HG02970 (cell line): ENCODE measurements around the gene GCNT1.
"Not testable (repeated sequence)": the region's sequence is repeated elsewhere in the genome, so short reads cannot be mapped to it uniquely, and the experiment has no call there.

Experiments
- ATAC-seq: cut with Tn5 transposase; IDR thresholded peaks from one replicate; pipeline ENCODE4 v1.9.1; 2021; ENCODE audit warnings: mild to moderate bottlenecking, moderate library complexity, moderate number of reproducible peaks; ENCODE audit not compliant: unreplicated experiment, low FRiP score

GCNT1 gene

GRCh38 chr9:76479337-76479736 lies 20.4 kb downstream of the GCNT1 start:
- not testable (repeated sequence) for ATAC-seq

GRCh38 chr9:76486151-76486550 lies 27.2 kb downstream of the GCNT1 start:
- ATAC-seq = no peak

GRCh38 chr9:76490249-76490990 lies 31.4 kb downstream of the GCNT1 start:
- ATAC-seq = no peak

GRCh38 chr9:76491056-76491455 lies 32.1 kb downstream of the GCNT1 start:
- ATAC-seq = not testable (repeated sequence)

- ATAC-seq = not testable (repeated sequence)
Measured at GRCh38 chr9:76493496-76493895, 34.5 kb downstream of the GCNT1 start.

- no peak for ATAC-seq
Measured at GRCh38 chr9:76500061-76500460, 41.1 kb downstream of the GCNT1 start.

GRCh38 chr9:76502746-76503145 lies 43.8 kb downstream of the GCNT1 start:
- ATAC-seq = no peak

- ATAC-seq = no peak
Measured at GRCh38 chr9:76510041-76510440, 51.1 kb downstream of the GCNT1 start.

- no peak for ATAC-seq
Measured at GRCh38 chr9:76510446-76510845, 51.5 kb downstream of the GCNT1 start.

- ATAC-seq = no peak
Measured at GRCh38 chr9:76512826-76513225, 53.8 kb downstream of the GCNT1 start.

- ATAC-seq = no peak
Measured at GRCh38 chr9:76516350-76516749, 57.4 kb downstream of the GCNT1 start.

GRCh38 chr9:76516871-76517270 lies 57.9 kb downstream of the GCNT1 start:
- no peak for ATAC-seq

GRCh38 chr9:76519075-76519835 lies 60.3 kb downstream of the GCNT1 start:
- ATAC-seq = no peak

GRCh38 chr9:76521244-76521681 lies 62.3 kb downstream of the GCNT1 start:
- ATAC-seq = no peak

- ATAC-seq = no peak
Measured at GRCh38 chr9:76521906-76522305, 62.9 kb downstream of the GCNT1 start.

- ATAC-seq = not testable (repeated sequence)
Measured at GRCh38 chr9:76523617-76524200, 64.7 kb downstream of the GCNT1 start.

GRCh38 chr9:76525196-76525595 lies 66.2 kb downstream of the GCNT1 start:
- ATAC-seq = no peak

GRCh38 chr9:76526026-76526425 lies 67.0 kb downstream of the GCNT1 start:
- no peak for ATAC-seq

GRCh38 chr9:76528056-76528455 lies 69.1 kb downstream of the GCNT1 start:
- ATAC-seq = no peak

- no peak for ATAC-seq
Measured at GRCh38 chr9:76528642-76529190, 69.7 kb downstream of the GCNT1 start.

- no peak for ATAC-seq
Measured at GRCh38 chr9:76529653-76530052, 70.7 kb downstream of the GCNT1 start.
